Right ventricle myocardium inferior (tissue), 1 donor: ENCODE results near the gene EPB42. TPM values are rescaled to one million over a fixed set of nuclear protein-coding genes. Genes with fewer than 3 reads are reported as not detected.
"Not testable (repeated sequence)": the region's sequence is repeated elsewhere in the genome, so short reads cannot be mapped to it uniquely, and the experiment has no call there.

Source experiments
- ATAC-seq: fragments of 200-7000 bp; cut with Tn5 transposase; one replicate; pipeline ENCODE4 v1.9.1; 2020; ENCODE audit warnings: mild to moderate bottlenecking, moderate library complexity
- DNase-seq: peaks from one replicate; pipeline ENCODE4 v3.0.0; 2021; ENCODE audit errors: missing footprints
- intact Hi-C: fragments of 100-400 bp; cut with DNase I; formaldehyde crosslinking; loops from one replicate; pipeline ENCODE4 v1.11.0; 2022
- total RNA-seq: library from RNA; stranded (reverse); fragmentation: NEBNext Ultra II Directional; extraction: Animal tissue kit (Norgen Biotek cat#: 25700); gene quantifications from one replicate; pipeline ENCODE4 v1.2.1, GENCODE V29; 2021
- donor health status: DM: no; HTN: yes; CAD: no; lungs with severe emphysema.

The EPB42 gene
- total RNA-seq, 1 donor from 2014 or later: 0.57 TPM

DNA sequence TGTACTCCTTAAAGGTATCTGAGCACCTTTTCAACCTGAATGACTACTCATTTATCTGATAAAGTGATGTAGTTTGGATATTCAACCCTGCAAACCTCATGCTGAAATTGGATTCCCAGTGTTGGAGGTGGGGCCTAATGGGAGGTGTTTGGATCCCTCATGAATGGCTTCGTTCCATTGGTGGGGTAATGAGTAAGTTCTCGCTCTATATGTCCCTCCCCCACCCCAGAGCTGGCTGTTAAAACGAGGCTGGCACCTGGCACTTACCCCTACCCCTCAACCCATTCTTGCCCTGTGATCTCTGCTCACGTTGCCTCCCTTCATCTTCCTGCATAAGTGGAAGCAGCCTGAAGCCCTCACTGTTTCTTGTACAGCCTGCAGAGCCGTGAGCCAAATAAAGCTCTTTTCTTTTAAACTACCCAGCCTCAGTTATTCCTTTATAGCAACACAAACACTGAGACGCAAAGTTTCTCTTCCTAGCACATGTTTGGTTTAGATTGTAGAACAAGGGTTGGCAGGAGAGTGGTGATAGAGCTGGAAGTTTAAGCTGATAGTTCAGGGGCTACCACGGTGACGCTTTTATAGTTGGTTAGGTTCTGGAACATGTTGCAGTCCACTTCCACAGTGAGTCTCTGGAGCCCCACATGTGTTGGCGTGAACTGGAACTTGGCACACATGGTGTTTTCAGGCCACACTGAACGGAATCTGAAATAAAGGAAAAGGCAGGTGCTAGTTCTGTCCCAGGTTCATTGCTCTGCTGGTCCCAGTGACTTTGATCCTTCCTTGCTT is 23.9 kb downstream of the EPB42 start:
- ATAC-seq: peak; percentile 48
- no peak for DNase-seq
- intact Hi-C loops: no loop called here

DNA sequence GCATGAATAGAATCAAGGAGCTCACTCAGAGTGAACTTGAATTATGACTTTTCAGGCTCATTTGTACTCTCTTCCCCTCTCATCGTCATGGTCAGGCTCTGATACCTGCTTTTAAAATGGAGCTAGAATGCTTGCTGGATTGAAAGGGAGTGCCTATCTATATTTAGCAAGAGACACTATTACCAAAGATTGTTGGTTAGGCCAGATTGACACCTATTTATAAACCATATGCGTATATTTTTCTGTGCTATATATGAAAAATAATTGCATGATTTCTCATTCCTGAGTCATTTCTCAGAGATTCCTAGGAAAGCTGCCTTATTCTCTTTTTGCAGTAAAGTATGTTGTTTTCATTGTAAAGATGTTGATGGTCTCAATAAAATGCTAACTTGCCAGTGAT is 26.0 kb downstream of the EPB42 start:
- intact Hi-C loops: no loop called here
- ATAC-seq: no peak

GRCh38 chr15:43193710-43194109 is 27.1 kb downstream of the EPB42 start:
- ATAC-seq (no peak), DNase-seq (no peak)
- intact Hi-C loops: no loop called here

More for the DNA sequence above, 26.0 kb downstream of the EPB42 start:
- DNase-seq: no peak

DNA sequence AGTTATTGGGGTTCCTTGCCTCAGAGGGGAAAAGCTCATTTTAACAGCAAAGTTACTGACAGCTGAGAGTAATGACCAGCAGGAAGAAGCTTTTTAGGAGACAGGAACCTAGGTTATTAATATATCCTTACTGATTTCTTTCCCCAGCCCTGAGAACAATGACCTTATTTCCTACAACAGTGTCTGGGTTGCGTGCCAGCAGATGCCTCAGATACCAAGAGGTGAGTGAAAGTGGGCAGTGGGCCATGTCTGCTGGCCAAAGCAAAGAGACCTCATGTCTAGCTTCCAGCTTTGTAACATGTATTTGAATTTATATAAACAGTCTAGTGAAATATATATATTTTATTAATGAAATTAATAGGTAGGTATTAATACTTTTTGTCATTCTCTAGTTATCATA is 30.6 kb downstream of the EPB42 start:
- intact Hi-C loops: no loop called here
- DNase-seq (peak; percentile 87), ATAC-seq (peak; percentile 47)

GRCh38 chr15:43189296-43189695 is 31.5 kb downstream of the EPB42 start:
- ATAC-seq: no peak
- no peak for DNase-seq
- intact Hi-C loops: no loop called here

- DNase-seq (no peak), ATAC-seq (no peak)
- intact Hi-C loops: loop anchor here (1.0 kb wide), 1 partner anchor 17 kb away; no protein-coding TSS in a partner anchor
Measured at GRCh38 chr15:43187544-43188155, 33.2 kb downstream of the EPB42 start.

GRCh38 chr15:43186003-43186353 is 34.8 kb downstream of the EPB42 start:
- DNase-seq (no peak), ATAC-seq (peak; percentile 6)
- intact Hi-C loops: no loop called here

DNA sequence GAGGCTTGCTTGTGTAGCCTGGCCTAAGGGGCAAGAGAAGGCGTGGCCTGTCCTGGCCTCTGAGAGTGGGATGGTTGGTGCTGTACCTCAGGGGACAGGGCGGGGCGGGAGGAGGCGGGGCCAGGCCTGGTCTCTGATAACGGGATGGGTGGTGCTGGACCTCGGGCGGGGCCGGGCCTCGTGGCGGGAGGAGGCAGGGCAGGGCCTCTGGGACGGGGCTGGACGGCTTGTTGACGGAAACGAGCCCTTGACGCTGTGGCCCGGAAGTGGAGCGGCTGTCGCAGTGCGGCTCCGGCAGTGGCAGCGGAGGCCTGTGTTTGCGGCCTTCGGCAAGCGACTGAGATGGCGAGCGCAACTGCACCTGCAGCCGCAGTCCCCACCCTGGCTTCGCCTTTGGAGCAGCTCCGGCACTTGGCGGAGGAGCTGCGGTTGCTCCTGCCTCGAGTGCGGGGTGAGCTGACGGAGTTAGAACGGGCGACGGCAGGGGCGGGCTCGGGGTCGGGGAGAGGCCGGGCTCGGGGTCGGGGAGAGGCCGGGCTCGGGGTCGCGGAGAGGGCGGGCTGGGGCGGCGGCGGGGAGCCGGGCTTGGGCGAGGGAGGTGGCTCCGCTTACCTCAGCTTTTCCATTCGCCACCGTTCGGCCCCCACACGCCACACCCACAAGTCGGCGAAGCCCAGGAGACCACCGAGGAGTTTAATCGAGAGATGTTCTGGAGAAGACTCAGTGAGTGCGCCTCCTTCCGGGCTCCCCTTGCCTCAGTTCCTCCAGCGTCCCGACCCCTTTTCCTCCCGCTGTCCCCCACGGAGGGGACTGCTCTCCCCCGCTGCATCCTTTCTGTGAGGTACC is 35.4 kb downstream of the EPB42 start, which contains the start of gene CCNDBP1:
Gene CCNDBP1, plus strand, starts transcription at position 247 of the 846 bp plus-strand sequence. Its CDS starts 96 bp downstream, at position 343.
- DNase-seq: peak; percentile 99
- intact Hi-C loops: no loop called here
- peak; percentile 99 for ATAC-seq

DNA sequence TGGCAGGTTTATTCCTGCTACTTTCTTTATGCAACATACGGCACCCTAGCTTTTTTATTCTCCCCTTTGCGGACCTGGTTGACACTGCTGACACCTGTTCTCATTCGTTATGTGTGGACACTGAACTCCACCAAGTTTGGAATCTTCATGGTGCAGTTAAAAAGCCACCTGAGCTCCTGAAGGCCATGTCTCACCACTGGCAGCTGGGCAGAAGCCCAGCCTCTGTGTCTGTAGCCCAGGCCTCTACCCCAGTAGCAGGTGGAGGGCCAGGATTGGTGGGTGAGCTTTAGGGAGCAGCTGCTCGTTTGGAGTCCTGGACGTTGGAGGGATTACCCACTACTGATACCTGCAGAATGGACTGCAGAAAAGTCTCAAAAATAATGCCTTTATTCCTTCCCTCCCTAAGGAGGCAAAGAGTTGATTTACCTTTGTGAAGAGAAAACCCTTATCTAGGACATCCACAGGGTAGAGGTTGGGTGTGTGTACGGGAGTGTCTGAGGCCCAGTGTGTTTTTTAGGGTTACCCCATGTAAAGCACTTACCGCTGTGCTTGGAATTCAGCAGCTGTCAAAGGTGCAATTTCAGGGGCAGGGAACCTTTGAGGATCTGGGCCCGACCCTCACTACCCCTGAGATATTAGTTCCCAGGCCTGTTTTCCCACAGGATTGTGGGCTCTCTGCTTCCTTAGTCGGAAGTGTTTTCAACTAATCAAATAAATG is 36.3 kb downstream of the EPB42 start:
- ATAC-seq: no peak
- intact Hi-C loops: no loop called here
- no peak for DNase-seq

DNA sequence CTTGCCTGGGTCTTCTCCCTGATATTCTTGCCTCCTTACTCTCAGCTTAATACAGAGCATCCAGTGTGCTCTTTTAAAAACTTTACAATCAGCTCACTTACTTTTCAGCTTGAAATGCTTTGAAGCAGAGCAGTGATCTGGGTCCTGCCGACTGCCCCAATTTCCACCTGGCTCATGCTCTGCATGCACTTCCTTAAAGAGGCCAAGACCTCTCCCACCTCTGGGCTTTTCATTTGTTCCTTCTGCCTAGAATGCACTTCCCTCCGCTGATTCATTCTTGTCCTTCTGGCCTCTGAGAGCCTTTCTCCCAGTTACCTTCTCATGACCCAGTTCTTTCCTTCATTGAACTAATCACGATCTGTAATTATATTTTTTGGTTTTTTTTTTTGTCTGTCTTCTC is 37.5 kb downstream of the EPB42 start:
- intact Hi-C loops: no loop called here
- no peak for ATAC-seq
- no peak for DNase-seq

DNA sequence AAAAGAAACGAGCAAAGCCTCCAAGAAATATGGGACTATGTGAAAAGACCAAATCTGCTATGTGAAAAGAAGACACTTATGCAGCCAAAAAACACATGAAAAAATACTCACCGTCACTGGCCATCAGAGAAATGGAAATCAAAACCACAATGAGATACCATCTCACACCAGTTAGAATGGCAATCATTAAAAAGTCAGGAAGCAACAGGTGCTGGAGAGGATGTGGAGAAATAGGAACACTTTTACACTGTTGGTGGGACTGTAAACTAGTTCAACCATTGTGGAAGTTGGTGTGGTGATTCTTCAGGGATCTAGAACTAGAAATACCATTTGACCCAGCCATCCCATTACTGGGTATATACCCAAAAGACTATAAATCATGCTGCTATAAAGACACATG is 43.7 kb downstream of the EPB42 start:
- DNase-seq, ATAC-seq, intact Hi-C loops: not testable (repeated sequence)

DNA sequence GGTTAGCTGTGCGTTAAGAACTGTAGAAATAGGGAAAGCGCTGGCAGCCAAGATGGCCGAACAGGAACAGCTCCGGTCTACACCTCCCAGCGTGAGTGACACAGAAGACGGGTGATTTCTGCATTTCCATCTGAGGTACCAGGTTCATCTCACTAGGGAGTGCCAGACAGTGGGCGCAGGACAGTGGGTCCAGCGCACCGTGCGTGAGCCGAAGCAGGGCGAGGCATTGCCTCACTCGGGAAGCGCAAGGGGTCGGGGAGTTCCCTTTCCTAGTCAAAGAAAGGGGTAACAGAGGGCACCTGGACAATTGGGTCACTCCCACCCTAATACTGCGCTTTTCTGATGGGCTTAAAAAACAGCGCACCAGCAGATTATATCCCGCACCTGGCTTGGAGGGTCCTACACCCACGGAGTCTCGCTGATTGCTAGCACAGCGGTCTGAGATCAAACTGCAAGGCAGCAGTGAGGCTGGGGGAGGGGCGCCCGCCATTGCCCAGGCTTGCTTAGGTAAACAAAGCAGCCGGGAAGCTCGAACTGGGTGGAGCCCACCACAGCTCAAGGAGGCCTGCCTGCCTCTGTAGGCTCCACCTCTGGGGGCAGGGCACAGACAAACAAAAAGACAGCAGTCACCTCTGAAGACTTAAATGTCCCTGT is 45.0 kb downstream of the EPB42 start:
- DNase-seq, intact Hi-C loops, ATAC-seq: not testable (repeated sequence)

GRCh38 chr15:43169888-43170287 is 50.9 kb downstream of the EPB42 start:
- DNase-seq: no peak

DNA sequence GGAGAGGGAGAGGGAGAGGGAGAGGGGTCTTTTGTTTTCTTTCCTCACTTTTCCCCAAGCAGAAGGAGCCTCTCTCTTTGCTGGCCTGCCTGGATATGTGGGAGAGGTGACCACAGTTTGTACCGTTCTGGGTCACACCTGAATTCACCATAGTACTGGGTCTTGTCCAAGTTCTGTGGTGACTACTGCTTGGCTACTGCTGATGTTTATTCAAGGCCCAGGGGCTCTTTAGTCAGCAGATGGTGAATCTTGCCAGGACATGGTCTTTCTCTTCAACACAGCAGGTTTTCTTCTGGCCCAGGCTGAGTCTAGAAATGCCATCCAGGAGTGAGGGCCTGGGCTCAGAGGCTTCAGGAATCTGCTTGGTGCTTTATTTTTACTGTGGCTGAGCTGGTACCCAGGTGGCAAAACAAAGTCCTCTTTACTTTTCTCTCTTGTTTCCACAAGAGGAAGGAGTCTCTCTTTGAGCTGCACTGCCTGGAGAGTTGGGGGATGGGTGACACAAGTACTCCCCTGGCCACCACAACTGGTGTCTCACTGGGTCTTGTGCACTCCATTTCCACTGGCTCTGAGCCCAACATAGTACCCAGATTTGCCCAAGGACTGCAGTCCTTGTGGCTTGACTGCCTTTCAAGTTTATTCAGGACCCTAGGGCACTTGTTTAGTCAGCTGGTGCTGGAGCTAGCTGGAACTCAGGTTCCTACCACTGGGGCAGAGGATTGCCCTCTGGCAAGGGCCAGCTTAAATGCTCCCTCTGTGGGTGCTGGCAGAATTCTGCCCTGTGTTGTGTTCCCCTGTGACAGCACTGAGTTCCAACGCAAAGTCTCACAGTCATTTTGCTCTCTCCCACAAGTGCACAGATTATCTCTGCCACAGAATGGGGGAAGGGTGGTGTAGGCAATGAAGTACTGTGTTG is 52.4 kb downstream of the EPB42 start:
- peak; percentile 70 for ATAC-seq
- DNase-seq: no peak
- intact Hi-C loops: no loop called here

More at GRCh38 chr15:43169888-43170287, 50.9 kb downstream of the EPB42 start:
- no peak for ATAC-seq
- intact Hi-C loops: no loop called here

- intact Hi-C loops, DNase-seq, ATAC-seq: not testable (repeated sequence)
Measured at GRCh38 chr15:43167261-43167660, 53.6 kb downstream of the EPB42 start.

GRCh38 chr15:43165801-43166325 is 55.0 kb downstream of the EPB42 start:
- DNase-seq: no peak
- intact Hi-C loops: no loop called here

DNA sequence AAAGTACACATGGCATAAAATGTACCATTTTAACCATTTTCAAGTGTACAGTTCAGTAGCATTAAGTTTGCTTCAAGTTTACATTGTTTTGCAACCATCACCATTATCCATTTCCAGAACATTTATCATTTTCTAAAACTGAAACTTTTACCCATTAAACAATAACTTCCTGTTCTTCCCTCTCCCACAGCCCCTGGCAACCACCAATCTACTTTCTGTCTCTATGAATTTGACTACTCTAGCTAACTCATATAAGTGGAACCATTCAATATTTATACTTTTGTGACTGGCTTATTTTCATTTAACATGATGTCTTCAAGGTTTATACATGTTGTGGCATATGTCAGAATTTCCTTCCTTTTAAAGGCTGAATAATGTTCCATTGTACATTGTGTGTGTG is 67.5 kb downstream of the EPB42 start:
- ATAC-seq (no peak), DNase-seq (no peak)
- intact Hi-C loops: loop anchor here (10.0 kb wide), 1 partner anchor 128 kb away; no protein-coding TSS in a partner anchor

More at GRCh38 chr15:43165801-43166325, 55.0 kb downstream of the EPB42 start:
- no peak for ATAC-seq
